ENCODE measurements around the gene LTB4R2.

The LTB4R2 gene

DNA sequence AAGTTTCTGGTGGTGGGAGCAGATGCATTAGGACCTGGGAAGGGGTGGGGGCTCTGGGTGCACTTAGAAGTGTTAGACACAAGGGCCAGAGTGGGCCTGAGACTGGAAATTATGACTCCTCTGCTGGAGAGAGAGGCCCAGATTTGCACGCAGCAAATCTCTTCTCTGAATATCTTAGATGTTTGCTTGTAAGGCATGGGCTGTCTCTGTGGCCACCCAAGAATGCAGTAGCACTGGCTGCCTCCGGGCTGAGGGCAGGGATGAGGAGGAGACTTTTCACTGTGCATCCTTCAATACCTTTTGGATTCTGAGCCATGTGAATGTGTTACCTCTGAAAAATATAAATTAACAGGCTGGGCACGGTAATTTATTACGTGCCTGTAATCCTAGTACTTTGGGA, 24.6 kb upstream of the LTB4R2 start:
- Histone ChIP-seq H3K4me1 (ENCODE audit: control insufficient read depth in 2 of 2, insufficient read depth in 1 of 2, low read depth in 1 of 2, low read length in 2 of 2) (peaks cover 0 to 3% of the 10 kb centered on the region in 2 donors), H2BK15ac (ENCODE audit: low read length) (no peak overlapping the region), H2BK120ac (ENCODE audit: low read depth, low read length) (no peak overlapping the region), H3K18ac (ENCODE audit: low read length) (no peak overlapping the region), H3K14ac (ENCODE audit: low read length) (no peak overlapping the region), H3K27me3 (ENCODE audit: control insufficient read depth in 3 of 3, insufficient read depth in 3 of 3, low read depth in 1 of 3, low read length in 3 of 3) (no peaks in the 10 kb centered on the region), H3K23ac (ENCODE audit: low read depth, low read length, poor library complexity) (no peak overlapping the region), H2AK5ac (ENCODE audit: low read depth, low read length) (no peak overlapping the region), H3K27ac (replicated peaks; ENCODE audit: low read length) (no peak overlapping the region), H4K8ac (ENCODE audit: low read depth, low read length) (no peak overlapping the region), H3K4me3 (ENCODE audit: low read length in 2 of 2) (no peak overlapping the region), H3K9ac (ENCODE audit: low read depth, low read length, poor library complexity) (no peak overlapping the region), H3K36me3 (replicated peaks in 1 of 2; ENCODE audit: control insufficient read depth in 2 of 2, insufficient read depth in 2 of 2, low read length in 2 of 2) (peaks cover 4 to 8% of the 10 kb centered on the region in 2 donors), H4K91ac (ENCODE audit: low read depth, low read length, poor library complexity) (no peak overlapping the region), H2BK5ac (ENCODE audit: low read length) (no peak overlapping the region), H2BK12ac (ENCODE audit: low read length) (no peak overlapping the region), H3K4ac (ENCODE audit: low read length) (no peak overlapping the region), H2AFZ (ENCODE audit: low read length) (no peak overlapping the region), H3K79me1 (ENCODE audit: low read depth, low read length) (no peaks in the 10 kb centered on the region), H3K4me2 (ENCODE audit: insufficient read depth, low read length, poor library complexity, severe bottlenecking) (no peak overlapping the region), H3K9me3 (replicated peaks in 1 of 2; ENCODE audit: control insufficient read depth in 2 of 2, insufficient read depth in 1 of 2, low read depth in 1 of 2, low read length in 2 of 2) (no peaks in the 10 kb centered on the region)
- no CpG with 5 or more reads among the region's 4 CpGs for WGBS, 2 donors (ENCODE audit: extremely low coverage in 2 of 2, insufficient read length in 2 of 2, insufficient replicate concordance in 1 of 2)
- no peak for DNase-seq (ENCODE audit: low spot score)

DNA sequence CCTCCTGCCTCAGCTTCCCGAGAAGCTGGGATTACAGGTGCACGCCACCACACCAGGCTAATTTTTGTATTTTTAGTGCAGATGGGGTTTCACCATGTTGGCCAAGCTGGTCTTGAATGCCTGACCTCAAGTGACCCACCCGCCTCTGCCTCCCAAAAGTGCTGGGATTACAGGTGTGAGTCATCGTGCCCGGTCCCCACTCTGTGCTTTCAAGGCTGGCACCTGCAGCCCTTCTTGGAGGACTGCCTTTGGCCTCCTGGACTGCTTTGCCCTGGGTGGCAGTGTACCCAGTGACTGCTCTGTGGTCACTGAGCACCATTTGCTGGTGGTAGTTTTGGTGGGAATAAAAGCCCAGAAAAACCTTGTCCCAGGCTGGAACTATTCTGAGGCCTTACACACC, 22.9 kb upstream of the LTB4R2 start:
- Histone ChIP-seq H3K27ac (replicated peaks; ENCODE audit: low read length) (no peak overlapping the region), H3K18ac (ENCODE audit: low read length) (no peak overlapping the region), H2BK120ac (ENCODE audit: low read depth, low read length) (no peak overlapping the region), H3K4ac (ENCODE audit: low read length) (no peak overlapping the region), H3K4me2 (ENCODE audit: insufficient read depth, low read length, poor library complexity, severe bottlenecking) (no peak overlapping the region), H3K27me3 (ENCODE audit: control insufficient read depth in 3 of 3, insufficient read depth in 3 of 3, low read depth in 1 of 3, low read length in 3 of 3) (no peaks in the 10 kb centered on the region), H3K4me1 (ENCODE audit: control insufficient read depth in 2 of 2, insufficient read depth in 1 of 2, low read depth in 1 of 2, low read length in 2 of 2) (peaks cover 0 to 3% of the 10 kb centered on the region in 2 donors), H4K8ac (ENCODE audit: low read depth, low read length) (no peak overlapping the region), H3K23ac (ENCODE audit: low read depth, low read length, poor library complexity) (no peak overlapping the region), H3K9me3 (replicated peaks in 1 of 2; ENCODE audit: control insufficient read depth in 2 of 2, insufficient read depth in 1 of 2, low read depth in 1 of 2, low read length in 2 of 2) (no peaks in the 10 kb centered on the region), H2BK15ac (ENCODE audit: low read length) (no peak overlapping the region), H3K4me3 (ENCODE audit: low read length in 2 of 2) (no peak overlapping the region), H2AFZ (ENCODE audit: low read length) (no peak overlapping the region), H3K9ac (ENCODE audit: low read depth, low read length, poor library complexity) (no peak overlapping the region), H3K14ac (ENCODE audit: low read length) (no peak overlapping the region), H4K91ac (ENCODE audit: low read depth, low read length, poor library complexity) (no peak overlapping the region), H3K79me1 (ENCODE audit: low read depth, low read length) (no peaks in the 10 kb centered on the region), H2BK12ac (ENCODE audit: low read length) (no peak overlapping the region), H3K36me3 (replicated peaks in 1 of 2; ENCODE audit: control insufficient read depth in 2 of 2, insufficient read depth in 2 of 2, low read length in 2 of 2) (peaks cover 11 to 24% of the 10 kb centered on the region in 2 donors), H2BK5ac (ENCODE audit: low read length) (no peak overlapping the region), H2AK5ac (ENCODE audit: low read depth, low read length) (no peak overlapping the region)
- WGBS, 2 donors (ENCODE audit: extremely low coverage in 2 of 2, insufficient read length in 2 of 2, insufficient replicate concordance in 1 of 2), result no CpG with 5 or more reads among the region's 5 CpGs
- no peak for DNase-seq (ENCODE audit: low spot score)

DNA sequence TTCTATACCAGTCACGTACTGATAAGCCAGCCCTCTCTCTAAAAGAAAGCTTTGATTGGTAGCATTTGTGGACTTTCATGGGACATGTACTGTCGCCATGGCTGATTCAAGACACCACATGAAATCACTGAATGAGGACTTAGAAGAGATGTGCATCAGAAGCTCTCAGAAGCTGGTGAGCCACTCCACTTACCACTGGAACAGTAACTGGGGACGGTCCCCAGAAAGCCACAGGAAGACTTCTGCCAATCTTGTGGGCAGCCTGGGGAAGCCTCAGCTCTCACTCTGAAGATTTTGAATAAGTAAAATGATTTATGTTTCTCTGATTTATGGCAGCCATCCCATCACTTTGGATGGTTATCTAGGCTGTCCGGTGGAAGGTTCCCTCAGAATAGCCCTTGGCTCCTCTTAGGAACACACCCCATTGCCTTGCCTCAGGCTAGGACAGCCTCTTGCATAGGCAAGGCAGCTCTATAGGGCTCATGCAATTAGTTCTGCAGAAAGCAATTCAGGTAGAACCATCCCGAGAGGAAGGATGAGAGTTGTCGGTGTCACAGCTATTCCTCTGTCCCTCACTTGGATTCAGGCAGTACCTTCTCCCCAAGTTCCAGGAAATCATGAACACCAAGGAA, 20.2 kb upstream of the LTB4R2 start:
- Histone ChIP-seq H3K79me1 (ENCODE audit: low read depth, low read length) (no peaks in the 10 kb centered on the region), H2AK5ac (ENCODE audit: low read depth, low read length) (no peak overlapping the region), H2BK5ac (ENCODE audit: low read length) (no peak overlapping the region), H3K14ac (ENCODE audit: low read length) (no peak overlapping the region), H3K36me3 (replicated peaks in 1 of 2; ENCODE audit: control insufficient read depth in 2 of 2, insufficient read depth in 2 of 2, low read length in 2 of 2) (peaks cover 19 to 38% of the 10 kb centered on the region in 2 donors), H3K23ac (ENCODE audit: low read depth, low read length, poor library complexity) (no peak overlapping the region), H4K8ac (ENCODE audit: low read depth, low read length) (no peak overlapping the region), H2BK12ac (ENCODE audit: low read length) (no peak overlapping the region), H3K27me3 (ENCODE audit: control insufficient read depth in 3 of 3, insufficient read depth in 3 of 3, low read depth in 1 of 3, low read length in 3 of 3) (no peaks in the 10 kb centered on the region), H2BK120ac (ENCODE audit: low read depth, low read length) (no peak overlapping the region), H3K4me3 (ENCODE audit: low read length in 2 of 2) (no peak overlapping the region), H4K91ac (ENCODE audit: low read depth, low read length, poor library complexity) (no peak overlapping the region), H3K9ac (ENCODE audit: low read depth, low read length, poor library complexity) (no peak overlapping the region), H3K4me1 (ENCODE audit: control insufficient read depth in 2 of 2, insufficient read depth in 1 of 2, low read depth in 1 of 2, low read length in 2 of 2) (peaks cover 0 to 2% of the 10 kb centered on the region in 2 donors), H3K4me2 (ENCODE audit: insufficient read depth, low read length, poor library complexity, severe bottlenecking) (no peak overlapping the region), H2BK15ac (ENCODE audit: low read length) (no peak overlapping the region), H2AFZ (ENCODE audit: low read length) (no peak overlapping the region), H3K4ac (ENCODE audit: low read length) (no peak overlapping the region), H3K9me3 (replicated peaks in 1 of 2; ENCODE audit: control insufficient read depth in 2 of 2, insufficient read depth in 1 of 2, low read depth in 1 of 2, low read length in 2 of 2) (no peaks in the 10 kb centered on the region), H3K18ac (ENCODE audit: low read length) (no peak overlapping the region), H3K27ac (replicated peaks; ENCODE audit: low read length) (no peak overlapping the region)
- no CpG with 5 or more reads among the region's 6 CpGs for WGBS, 2 donors (ENCODE audit: extremely low coverage in 2 of 2, insufficient read length in 2 of 2, insufficient replicate concordance in 1 of 2)
- DNase-seq (ENCODE audit: low spot score), result no peak

DNA sequence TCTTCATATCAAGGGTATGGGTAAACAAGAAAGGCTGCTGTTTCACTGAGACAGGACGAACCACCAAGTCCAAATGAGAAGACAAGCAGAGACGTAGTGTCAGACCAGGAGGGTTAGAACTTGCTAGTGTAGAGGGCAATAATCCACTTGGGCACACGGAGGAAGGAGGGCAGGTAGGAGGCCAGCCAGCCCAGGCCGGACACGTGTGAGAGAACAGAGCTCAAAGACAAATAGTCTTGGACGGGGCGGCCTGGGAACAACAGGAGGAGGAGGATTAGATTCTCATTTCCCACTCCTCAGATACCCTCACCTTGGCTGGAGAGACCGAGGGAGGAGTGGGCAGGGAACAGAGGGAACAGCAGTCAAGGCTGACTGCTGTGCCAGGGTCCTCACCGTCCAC, 19.2 kb upstream of the LTB4R2 start:
- H4K8ac ChIP-seq (ENCODE audit: low read depth, low read length), result no peak overlapping the region
- no peak overlapping the region for H3K4ac ChIP-seq (ENCODE audit: low read length)
- no peak overlapping the region for H4K91ac ChIP-seq (ENCODE audit: low read depth, low read length, poor library complexity)
- DNase-seq (ENCODE audit: low spot score), result no peak
- H3K9ac ChIP-seq (ENCODE audit: low read depth, low read length, poor library complexity), result no peak overlapping the region
- no CpG with 5 or more reads among the region's 9 CpGs for WGBS, 2 donors (ENCODE audit: extremely low coverage in 2 of 2, insufficient read length in 2 of 2, insufficient replicate concordance in 1 of 2)
- H3K18ac ChIP-seq (ENCODE audit: low read length), result no peak overlapping the region
- peak overlapping the region; percentile 49 for H3K23ac ChIP-seq (ENCODE audit: low read depth, low read length, poor library complexity)
- H2AK5ac ChIP-seq (ENCODE audit: low read depth, low read length), result no peak overlapping the region
- H3K27ac ChIP-seq (replicated peaks; ENCODE audit: low read length), result no peak overlapping the region
- no peak overlapping the region for H3K4me2 ChIP-seq (ENCODE audit: insufficient read depth, low read length, poor library complexity, severe bottlenecking)
- no peak overlapping the region for H2AFZ ChIP-seq (ENCODE audit: low read length)
- no peak overlapping the region for H3K14ac ChIP-seq (ENCODE audit: low read length)
- H3K4me3 ChIP-seq (ENCODE audit: low read length in 2 of 2), result no peak overlapping the region
- H2BK120ac ChIP-seq (ENCODE audit: low read depth, low read length), result no peak overlapping the region
- no peak overlapping the region for H2BK15ac ChIP-seq (ENCODE audit: low read length)
- H3K4me1 ChIP-seq (ENCODE audit: control insufficient read depth in 2 of 2, insufficient read depth in 1 of 2, low read depth in 1 of 2, low read length in 2 of 2), result no peaks in the 10 kb centered on the region
- no peak overlapping the region for H2BK12ac ChIP-seq (ENCODE audit: low read length)
- H2BK5ac ChIP-seq (ENCODE audit: low read length), result peak overlapping the region; percentile 57
- peaks cover 20 to 47% of the 10 kb centered on the region in 2 donors for H3K36me3 ChIP-seq (replicated peaks in 1 of 2; ENCODE audit: control insufficient read depth in 2 of 2, insufficient read depth in 2 of 2, low read length in 2 of 2)
- no peaks in the 10 kb centered on the region for H3K79me1 ChIP-seq (ENCODE audit: low read depth, low read length)
- H3K9me3 ChIP-seq (replicated peaks in 1 of 2; ENCODE audit: control insufficient read depth in 2 of 2, insufficient read depth in 1 of 2, low read depth in 1 of 2, low read length in 2 of 2), result no peaks in the 10 kb centered on the region
- H3K27me3 ChIP-seq (ENCODE audit: control insufficient read depth in 3 of 3, insufficient read depth in 3 of 3, low read depth in 1 of 3, low read length in 3 of 3), result no peaks in the 10 kb centered on the region
